ENCODE results near the gene PTCSC3.
"Not testable (repeated sequence)": the region's sequence is repeated elsewhere in the genome, so short reads cannot be mapped to it uniquely, and the experiment has no call there.

DNA sequence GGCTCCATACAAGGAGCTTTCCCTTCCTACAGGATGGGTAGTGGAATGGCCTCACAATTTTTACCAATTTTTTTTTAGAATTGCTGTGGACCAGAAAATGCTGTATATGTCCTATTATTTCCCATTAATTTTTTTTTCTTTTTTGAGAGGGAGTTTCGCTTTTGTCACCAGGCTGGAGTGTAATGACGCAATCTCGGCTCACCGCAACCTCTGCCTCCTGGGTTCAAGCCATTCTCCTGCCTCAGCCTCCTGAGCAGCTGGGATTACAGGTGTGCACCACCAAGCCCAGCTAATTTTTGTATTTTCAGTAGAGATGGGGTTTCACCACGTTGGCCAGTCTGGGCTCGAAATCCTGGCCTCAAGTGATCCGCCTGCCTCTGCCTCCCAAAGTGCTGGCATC is 72.3 kb downstream of the PTCSC3 start:
- TF ChIP-seq, protein P1, sequence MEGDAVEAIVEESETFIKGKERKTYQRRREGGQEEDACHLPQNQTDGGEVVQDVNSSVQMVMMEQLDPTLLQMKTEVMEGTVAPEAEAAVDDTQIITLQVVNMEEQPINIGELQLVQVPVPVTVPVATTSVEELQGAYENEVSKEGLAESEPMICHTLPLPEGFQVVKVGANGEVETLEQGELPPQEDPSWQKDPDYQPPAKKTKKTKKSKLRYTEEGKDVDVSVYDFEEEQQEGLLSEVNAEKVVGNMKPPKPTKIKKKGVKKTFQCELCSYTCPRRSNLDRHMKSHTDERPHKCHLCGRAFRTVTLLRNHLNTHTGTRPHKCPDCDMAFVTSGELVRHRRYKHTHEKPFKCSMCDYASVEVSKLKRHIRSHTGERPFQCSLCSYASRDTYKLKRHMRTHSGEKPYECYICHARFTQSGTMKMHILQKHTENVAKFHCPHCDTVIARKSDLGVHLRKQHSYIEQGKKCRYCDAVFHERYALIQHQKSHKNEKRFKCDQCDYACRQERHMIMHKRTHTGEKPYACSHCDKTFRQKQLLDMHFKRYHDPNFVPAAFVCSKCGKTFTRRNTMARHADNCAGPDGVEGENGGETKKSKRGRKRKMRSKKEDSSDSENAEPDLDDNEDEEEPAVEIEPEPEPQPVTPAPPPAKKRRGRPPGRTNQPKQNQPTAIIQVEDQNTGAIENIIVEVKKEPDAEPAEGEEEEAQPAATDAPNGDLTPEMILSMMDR (IDR thresholded peaks at IDR 0.05), result not testable (repeated sequence)
- TF ChIP-seq EP300, POLR2A (IDR thresholded peaks at IDR 0.05): not testable (repeated sequence)

All from tibial nerve (tissue), 4 donors.